GM18909 (cell line): ENCODE data around the gene RASSF3.

Experiments
- ATAC-seq: cut with Tn5 transposase; IDR thresholded peaks from one replicate; pipeline ENCODE4 v1.9.1; 2021; ENCODE audit warnings: mild to moderate bottlenecking; ENCODE audit not compliant: unreplicated experiment, poor library complexity

The RASSF3 gene

DNA sequence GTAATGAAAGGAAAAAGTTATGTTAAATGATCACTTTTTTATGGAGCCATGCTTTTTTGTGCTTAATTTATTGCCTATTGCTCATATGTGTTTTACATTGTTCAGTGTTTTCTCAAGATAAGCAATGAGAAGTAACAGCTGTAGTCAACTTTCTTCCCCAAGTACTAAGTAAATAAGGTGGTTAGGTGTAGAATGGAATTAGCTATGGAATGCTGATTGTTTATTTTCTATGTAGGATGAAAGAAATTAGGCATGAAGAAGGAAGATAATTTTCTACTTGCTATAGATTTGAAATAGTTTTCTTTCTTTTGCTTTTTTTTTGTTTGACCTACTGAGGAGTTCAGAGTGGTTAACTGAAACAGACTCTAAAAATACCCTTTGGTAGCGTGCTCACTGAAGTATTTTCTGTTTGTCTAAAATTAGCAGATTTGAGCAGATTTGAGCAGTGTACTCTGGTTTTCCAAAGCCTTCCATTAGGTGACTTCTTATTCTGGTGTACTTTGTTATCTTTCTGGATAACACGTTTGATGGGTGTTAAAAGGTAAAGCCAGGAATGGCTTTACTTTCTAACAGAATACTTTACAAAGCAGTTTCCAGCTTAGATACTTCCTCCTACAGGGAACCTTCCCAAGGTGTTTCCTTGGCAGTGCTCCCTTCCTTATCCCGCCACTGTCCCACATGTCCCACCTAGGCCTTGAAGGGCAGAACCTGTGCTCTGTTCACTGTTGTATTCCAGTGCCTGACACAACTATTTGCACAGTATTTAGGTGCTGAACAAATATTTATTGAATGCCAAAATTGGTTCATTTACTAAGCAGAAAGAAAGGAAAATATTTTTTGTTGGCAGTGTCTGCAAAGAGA, 56.0 kb downstream of the RASSF3 start:
- peak; percentile 38 for ATAC-seq

DNA sequence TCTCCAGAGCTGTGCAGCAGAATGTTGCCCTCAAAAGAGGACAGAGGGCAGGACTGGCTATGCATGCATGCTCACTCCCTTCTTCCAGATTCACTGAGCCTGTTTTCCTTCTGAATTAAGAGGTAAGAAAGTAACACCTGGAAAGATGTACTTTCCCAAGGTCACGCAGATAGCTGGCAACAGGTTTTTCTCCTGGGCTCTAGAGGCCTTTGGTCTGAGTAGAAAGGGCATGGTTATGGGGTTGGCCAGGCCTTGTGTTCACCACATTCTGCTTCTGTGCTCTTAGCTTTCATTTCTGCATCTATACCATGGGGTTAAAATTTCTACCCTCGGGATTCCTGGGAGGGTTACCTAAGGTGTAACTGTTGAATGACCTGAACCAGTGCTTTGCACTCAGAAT, 57.5 kb downstream of the RASSF3 start:
- ATAC-seq = no peak

DNA sequence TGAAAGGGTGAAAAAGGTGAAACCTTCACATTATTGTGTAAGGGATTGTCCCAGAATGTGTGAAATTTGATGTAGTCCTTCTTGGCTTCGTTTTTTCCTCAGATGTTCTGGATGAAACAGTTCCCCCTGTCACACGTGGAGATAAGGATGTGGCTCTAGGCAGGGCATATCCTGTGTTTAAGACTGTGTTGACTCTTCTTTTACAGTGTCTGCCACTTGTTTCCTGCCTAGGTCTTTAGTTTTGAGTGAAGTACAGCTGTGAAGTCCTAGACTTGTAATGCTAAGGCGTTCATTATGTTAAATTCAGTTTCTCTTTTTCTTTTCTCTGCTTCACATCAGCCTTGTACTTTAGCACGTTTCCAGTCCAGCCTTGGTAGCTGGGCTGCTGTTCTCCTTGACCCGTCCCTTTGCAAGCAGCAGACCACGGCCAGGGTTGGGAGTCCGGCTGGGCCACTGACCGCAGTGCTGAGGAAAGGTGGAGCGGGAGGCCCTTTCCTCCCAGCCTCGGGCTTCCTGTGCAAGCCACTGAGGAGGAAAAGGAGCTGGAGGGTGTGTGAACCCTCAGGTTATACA, 59.1 kb downstream of the RASSF3 start:
- peak; percentile 76 for ATAC-seq

DNA sequence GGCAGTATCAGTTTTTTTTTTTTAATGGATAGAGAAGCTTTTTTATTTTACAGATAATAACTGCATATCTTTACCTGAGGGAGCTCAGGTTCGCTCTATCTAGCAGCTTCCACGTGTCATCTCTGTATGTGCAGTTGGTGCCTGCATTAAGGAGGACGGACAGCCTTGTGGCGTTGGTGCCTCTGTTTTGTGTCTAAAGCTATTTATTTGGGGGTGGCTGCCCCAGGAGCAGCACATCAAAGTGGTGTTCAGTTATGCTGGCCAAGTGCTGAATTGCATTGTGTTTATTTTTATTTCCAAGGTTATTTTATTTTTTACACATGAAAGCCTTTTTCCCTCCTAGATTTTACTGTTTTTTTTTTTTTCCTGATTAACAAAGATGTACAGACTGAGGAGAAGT, 59.7 kb downstream of the RASSF3 start:
- no peak for ATAC-seq

DNA sequence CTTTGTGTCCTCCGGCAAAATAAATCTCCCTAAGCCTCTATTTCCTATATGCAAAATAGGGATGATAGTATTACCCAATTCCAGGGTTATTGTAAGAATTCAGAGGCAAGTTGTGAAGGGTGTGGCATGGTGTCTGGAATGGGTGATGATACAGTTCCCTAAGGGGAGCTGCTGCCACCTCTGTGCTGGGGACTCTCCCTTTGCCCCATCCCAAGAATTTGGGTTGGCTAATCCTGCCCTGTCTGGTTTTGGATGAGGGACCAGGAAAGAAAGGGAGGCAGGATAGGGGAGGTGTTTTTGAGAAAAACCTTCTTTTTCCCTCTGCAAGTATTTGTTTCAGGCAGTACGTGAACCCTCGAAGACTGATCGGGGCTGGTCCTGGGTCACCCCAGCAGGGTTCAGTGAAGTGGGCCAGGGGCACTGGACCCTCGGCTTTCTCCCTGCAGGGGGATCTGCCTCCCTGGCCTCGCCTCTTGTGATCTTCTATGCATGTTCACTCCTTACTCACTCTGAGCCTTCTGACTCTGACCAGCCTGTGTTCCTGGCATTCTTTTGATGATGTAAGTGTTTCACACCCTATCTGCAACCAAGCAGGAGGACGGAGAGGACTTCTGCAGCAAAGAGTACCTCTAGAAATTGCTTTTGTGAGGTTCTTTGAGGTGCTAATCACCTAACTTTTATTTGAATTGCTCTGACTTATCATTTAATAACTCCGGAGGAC, 60.8 kb downstream of the RASSF3 start:
- no peak for ATAC-seq

- ATAC-seq = no peak
Observed at GRCh38 chr12:64671681-64672080, 61.4 kb downstream of the RASSF3 start.

GRCh38 chr12:64672925-64673409, 62.7 kb downstream of the RASSF3 start:
- no peak for ATAC-seq

DNA sequence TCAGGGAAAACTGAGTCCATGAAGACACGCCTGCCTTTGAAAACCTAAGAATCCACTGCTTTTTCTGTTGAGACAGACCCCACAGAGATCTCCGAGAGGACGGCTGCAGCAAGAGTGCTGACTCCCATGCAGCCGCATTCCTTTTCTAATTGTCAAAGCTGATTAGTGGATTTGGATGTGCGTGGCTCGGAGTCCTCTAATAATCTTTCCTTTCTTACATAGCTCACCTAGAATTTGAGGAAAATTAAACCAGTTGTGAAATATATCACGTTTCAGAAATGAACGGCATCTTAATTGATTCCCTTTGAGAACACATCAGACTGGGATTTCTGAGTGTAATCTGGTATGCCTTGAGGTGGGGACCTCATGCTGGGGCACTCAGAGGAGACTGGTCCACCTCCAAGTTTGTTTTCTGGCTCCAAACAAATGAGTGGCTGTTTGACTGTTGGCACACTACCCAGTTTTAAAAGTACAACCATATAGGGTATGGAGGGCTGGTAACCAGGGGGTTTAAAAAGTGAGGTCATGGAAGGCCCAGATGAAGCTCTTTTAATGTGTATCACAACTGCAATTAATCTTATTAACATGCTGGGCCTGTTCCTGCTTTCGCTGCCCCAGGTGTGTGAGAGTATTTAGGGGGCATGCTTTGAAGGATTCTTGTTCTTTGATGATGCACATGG, 63.3 kb downstream of the RASSF3 start:
- ATAC-seq = no peak

GRCh38 chr12:64674367-64674922, 64.2 kb downstream of the RASSF3 start:
- ATAC-seq = no peak

- no peak for ATAC-seq
Observed at GRCh38 chr12:64675795-64676194, 65.5 kb downstream of the RASSF3 start.

GRCh38 chr12:64678248-64678647, 68.0 kb downstream of the RASSF3 start:
- no peak for ATAC-seq

DNA sequence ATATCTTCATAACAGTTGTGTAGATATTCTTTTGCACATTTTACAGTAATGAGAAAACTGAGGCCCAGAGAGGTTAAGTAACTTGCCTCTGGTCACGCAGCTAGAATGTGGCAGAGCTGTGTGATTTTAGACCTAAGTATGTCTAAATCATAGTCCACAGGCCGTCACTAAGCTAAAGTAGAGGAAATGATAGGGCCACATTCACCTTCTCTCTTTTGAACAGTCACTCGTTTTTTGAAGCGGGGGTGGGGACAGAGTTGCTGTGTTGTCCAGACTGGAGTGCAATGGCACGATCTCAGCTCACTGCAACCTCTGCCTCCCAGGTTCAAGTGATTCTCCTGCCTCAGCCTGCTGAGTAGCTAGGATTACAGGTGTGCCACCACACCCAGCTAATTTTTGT, 68.5 kb downstream of the RASSF3 start:
- no peak for ATAC-seq

DNA sequence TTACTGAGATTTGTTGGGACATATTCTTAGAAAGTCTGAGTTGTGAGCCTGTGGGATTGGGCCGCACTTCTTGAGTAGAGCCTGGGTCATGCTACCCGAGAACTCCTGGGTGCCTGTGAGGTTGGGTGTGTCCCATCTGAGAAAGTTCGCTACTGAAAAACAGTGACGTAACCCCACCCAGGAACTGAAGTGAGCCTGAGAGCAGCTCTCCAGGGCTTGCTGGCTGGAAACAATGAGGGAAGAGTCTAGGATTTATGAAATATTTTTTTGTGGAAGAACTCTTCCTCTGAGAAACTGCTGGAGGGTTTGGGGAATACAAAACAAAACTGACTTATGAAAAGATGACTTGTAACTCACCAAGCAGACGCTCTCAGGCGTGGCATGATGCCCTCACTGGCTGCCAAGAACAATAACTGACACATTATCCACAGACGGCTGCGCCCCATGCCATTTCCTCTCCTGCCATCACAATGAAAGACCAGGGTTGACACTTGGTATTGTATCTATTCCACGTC, 69.2 kb downstream of the RASSF3 start:
- ATAC-seq = peak; percentile 55

DNA sequence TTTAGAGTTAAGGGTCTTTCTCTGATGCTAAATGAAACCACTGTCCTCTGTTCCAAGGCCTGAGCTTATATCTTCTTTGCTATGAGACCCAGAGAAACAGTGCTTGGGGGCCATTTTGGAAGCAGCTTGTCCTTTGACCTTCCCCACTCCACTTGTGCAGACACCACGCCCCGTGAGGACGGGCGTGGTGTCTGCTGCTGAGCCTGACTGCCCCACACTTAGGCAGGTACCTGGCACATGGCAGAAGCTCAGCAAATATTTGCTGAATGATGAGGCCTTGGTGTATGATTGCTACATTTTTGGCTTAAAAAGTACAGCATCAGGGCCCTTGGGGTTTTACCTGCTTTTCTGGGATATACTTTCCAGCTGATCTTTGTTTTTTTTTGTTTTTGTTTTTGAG, 69.9 kb downstream of the RASSF3 start:
- ATAC-seq = no peak

DNA sequence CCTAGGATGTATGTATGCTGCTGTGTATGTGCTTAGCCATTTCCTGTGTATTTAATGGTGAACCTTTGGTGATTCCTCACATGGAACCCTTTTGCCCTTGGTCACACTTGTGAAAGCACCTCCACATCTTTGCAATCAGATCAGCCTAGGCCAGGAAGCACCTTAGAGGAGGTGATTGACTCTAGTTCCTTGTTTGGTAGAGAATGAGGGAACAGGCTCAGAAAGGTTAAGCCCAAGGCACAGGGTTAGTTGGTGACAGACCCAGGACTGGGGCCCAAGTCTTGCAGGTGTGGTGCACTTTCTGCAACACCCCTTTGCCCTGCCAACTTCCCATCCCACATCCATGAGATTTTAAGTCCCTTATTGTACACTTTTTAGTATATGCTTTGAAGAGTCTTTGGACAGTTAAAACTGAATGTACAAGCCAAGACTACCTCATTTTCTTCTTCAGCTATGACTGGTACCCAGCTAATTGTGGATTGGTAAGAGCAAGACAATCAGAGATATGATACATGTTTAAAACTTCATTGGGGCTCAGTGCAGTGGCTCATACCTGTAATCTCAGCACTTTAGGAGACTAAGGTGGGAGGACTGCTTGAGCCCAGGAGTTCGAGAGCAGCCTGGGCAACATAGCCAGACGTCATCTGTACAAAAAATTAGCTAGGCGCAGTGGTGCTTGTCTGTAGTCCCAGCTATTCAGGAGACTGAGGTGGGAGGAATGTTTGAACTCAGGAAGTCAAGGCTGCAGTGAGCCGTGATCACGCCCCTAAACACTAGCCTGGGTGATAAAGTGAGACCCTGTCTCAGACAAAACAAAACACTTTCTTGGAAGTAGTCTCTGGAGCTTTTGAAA, 71.1 kb downstream of the RASSF3 start:
- ATAC-seq = peak; percentile 32

DNA sequence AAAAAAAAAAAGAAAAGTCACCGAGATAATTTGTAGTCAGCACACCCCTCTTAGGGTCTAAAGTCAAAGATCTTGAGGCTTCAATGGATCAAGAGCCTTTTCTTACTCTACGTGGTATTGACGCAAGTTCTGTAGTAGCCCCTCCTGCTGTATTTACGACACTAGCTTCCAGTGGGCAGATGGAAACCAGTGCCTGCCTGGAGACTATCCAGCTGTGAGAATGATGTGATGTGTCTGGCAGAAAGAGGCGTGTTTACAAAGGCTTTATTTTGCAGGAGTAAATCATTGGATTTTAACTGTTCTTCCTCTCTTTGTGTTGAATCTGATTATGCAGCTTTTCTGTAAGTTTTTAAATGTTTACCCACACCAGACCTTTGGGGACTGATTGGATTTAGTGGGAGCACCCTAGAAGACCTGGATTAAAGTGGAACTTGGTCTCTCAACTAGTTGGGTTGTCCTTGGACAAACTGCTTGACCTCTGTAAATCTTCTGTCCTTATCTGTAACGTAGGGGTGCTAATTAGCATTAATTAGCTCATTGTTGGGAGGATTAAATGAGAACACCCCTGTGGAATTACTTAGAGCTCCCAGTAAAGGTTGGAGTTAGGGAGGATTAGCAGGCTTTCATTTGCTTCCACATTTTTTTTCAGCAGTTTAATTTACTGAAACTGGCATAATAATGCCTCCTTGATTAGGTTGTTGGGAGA, 72.4 kb downstream of the RASSF3 start:
- ATAC-seq = no peak

- ATAC-seq = no peak
Observed at GRCh38 chr12:64683816-64684543, 73.7 kb downstream of the RASSF3 start.

GRCh38 chr12:64685050-64685449, 74.8 kb downstream of the RASSF3 start:
- ATAC-seq = no peak
